Natural killer cell (primary cell): ENCODE measurements around the gene LLGL1. TPM values are rescaled to one million over a fixed set of nuclear protein-coding genes. Genes with fewer than 3 reads are reported as not detected.
A peak's percentile ranks its signal among the peaks of the same experiment; 100 is the strongest.

Experiments
- ATAC-seq, 3 donors: fragments of 150-1000 bp in 2 of 3; fragments of 200-7000 bp in 1 of 3; cut with Tn5 transposase; 1 replicate in 1 of 3; 2 replicates in 2 of 3; pipeline ENCODE4 v1.10.0; 2021; ENCODE audit warnings: mild to moderate bottlenecking in 2 of 3, moderate library complexity in 2 of 3
- DNase-seq, 2 donors: peaks; one replicate each; pipeline versions ENCODE4 v3.0.0 to v3.0.0-alpha.2; 2013 to 2021; ENCODE audit warnings: mixed read lengths in 1 of 2
- H3K27ac ChIP-seq: one replicate; pipeline ENCODE4 v1.5.1; 2013; ENCODE audit warnings: mild to moderate bottlenecking, low read length
- H3K27me3 ChIP-seq: one replicate; pipeline ENCODE4 v1.6.1; 2013; ENCODE audit warnings: low read length; ENCODE audit not compliant: control insufficient read depth, insufficient read depth
- H3K36me3 ChIP-seq: one replicate; pipeline ENCODE4 v1.6.1; 2013; ENCODE audit warnings: low read length; ENCODE audit not compliant: control insufficient read depth, insufficient read depth
- H3K4me1 ChIP-seq: one replicate; pipeline ENCODE4 v1.6.1; 2013; ENCODE audit warnings: low read length; ENCODE audit not compliant: control insufficient read depth, insufficient read depth
- H3K4me3 ChIP-seq: one replicate; pipeline ENCODE4 v1.5.1; 2013; ENCODE audit warnings: low read length
- H3K9me3 ChIP-seq: one replicate; pipeline ENCODE4 v1.6.1; 2013; ENCODE audit warnings: low read length; ENCODE audit not compliant: control insufficient read depth, insufficient read depth
- H3K27ac Mint-ChIP-seq, 2 donors: one replicate each; pipeline ENCODE4 v1.8.0; 2022; ENCODE audit warnings: mild to moderate bottlenecking in 2 of 2, mixed read lengths in 2 of 2, moderate library complexity in 1 of 2
- H3K27me3 Mint-ChIP-seq, 2 donors: one replicate each; pipeline ENCODE4 v1.8.0; 2022; ENCODE audit warnings: low read depth in 2 of 2, mixed read lengths in 2 of 2
- H3K36me3 Mint-ChIP-seq: one replicate; pipeline ENCODE4 v1.8.0; 2022; ENCODE audit warnings: mixed read lengths
- H3K4me1 Mint-ChIP-seq, 2 donors: one replicate each; pipeline ENCODE4 v1.8.0; 2022; ENCODE audit warnings: mixed read lengths in 2 of 2
- H3K4me3 Mint-ChIP-seq: one replicate; pipeline ENCODE4 v1.8.0; 2022; ENCODE audit warnings: mild to moderate bottlenecking, moderate library complexity, mixed read lengths
- H3K9me3 Mint-ChIP-seq, 2 donors: one replicate each; pipeline ENCODE4 v1.8.0; 2022; ENCODE audit warnings: mixed read lengths in 2 of 2
- CTCF ChIP-seq: fragments of 200-600 bp; IDR thresholded peaks from one replicate; pipeline ENCODE4 v1.8.0; 2022; ENCODE audit warnings: antibody characterized with exemption
- WGBS: methylation state at CpG from one replicate; pipeline ENCODE4 v1.1.7; 2013; ENCODE audit warnings: missing lambda C conversion rate; ENCODE audit not compliant: insufficient coverage; 5-methylcytosine and 5-hydroxymethylcytosine counted together
- intact Hi-C: fragments of 100-400 bp; cut with micrococcal nuclease; formaldehyde crosslinking; loops from one replicate; pipeline ENCODE4 v1.14.2; 2022
- total RNA-seq, 4 donors: library from RNA; stranded (reverse); fragments of 120-200 nt in 1 of 4; gene quantifications; one replicate each; pipeline versions ENCODE4 v1.2.3 to v1.2.4, GENCODE V29; 2013 to 2022

Gene LLGL1
- total RNA-seq, 3 donors from 2014 or later (not counting 1 experiment from before 2014, with no cell fraction given): 19.7 to 26.2 (median 25.8) TPM

GRCh38 chr17:18250708-18251107 is 25.3 kb downstream of the LLGL1 start:
- intact Hi-C loops: no loop called here

GRCh38 chr17:18251204-18251603 is 25.8 kb downstream of the LLGL1 start:
- no peaks in the 10 kb centered on the region for H3K9me3 Mint-ChIP-seq
- Histone ChIP-seq H3K36me3 (peaks cover 78% of the 10 kb centered on the region), H3K4me3 (no peak overlapping the region), H3K4me1 (peaks cover under 1% of the 10 kb centered on the region), H3K27me3 (no peaks in the 10 kb centered on the region), H3K9me3 (no peaks in the 10 kb centered on the region), H3K27ac (no peak overlapping the region)
- intact Hi-C loops: no loop called here
- DNase-seq: no peak
- H3K27ac Mint-ChIP-seq: no peak overlapping the region
- H3K36me3 Mint-ChIP-seq: peaks cover 6% of the 10 kb centered on the region
- no peak overlapping the region for H3K4me3 Mint-ChIP-seq
- WGBS: 97% methylated on average over 15 of the region's 15 CpGs
- no peaks in the 10 kb centered on the region for H3K27me3 Mint-ChIP-seq
- no peak for TF ChIP-seq CTCF
- ATAC-seq: no peak
- peaks cover 4 to 5% of the 10 kb centered on the region in 2 donors for H3K4me1 Mint-ChIP-seq

More at GRCh38 chr17:18250708-18251107, 25.3 kb downstream of the LLGL1 start:
- H3K36me3 ChIP-seq: peaks cover 81% of the 10 kb centered on the region
- H3K4me1 ChIP-seq: no peaks in the 10 kb centered on the region
- DNase-seq (no peak), ATAC-seq (no peak)
- H3K27me3 ChIP-seq: no peaks in the 10 kb centered on the region
- H3K27ac ChIP-seq: no peak overlapping the region
- Mint-ChIP-seq H3K36me3 (peaks cover 6% of the 10 kb centered on the region), H3K27me3 (no peaks in the 10 kb centered on the region), H3K9me3 (no peaks in the 10 kb centered on the region), H3K4me1 (peaks cover 4 to 5% of the 10 kb centered on the region in 2 donors), H3K4me3 (no peak overlapping the region), H3K27ac (peak overlapping the region in 1 of 2 donors; percentile 44)
- H3K9me3 ChIP-seq: no peaks in the 10 kb centered on the region
- no peak overlapping the region for H3K4me3 ChIP-seq
- TF ChIP-seq CTCF: no peak
- 98% methylated on average over 14 of the region's 14 CpGs for WGBS

- H3K36me3 ChIP-seq: peaks cover 71% of the 10 kb centered on the region
- H3K4me3 ChIP-seq: no peak overlapping the region
- Mint-ChIP-seq H3K4me1 (peaks cover 7 to 11% of the 10 kb centered on the region in 2 donors), H3K4me3 (no peak overlapping the region), H3K27ac (no peak overlapping the region), H3K27me3 (no peaks in the 10 kb centered on the region), H3K9me3 (no peaks in the 10 kb centered on the region), H3K36me3 (peaks cover 6% of the 10 kb centered on the region)
- DNase-seq (no peak), ATAC-seq (no peak)
- peaks cover 10% of the 10 kb centered on the region for H3K4me1 ChIP-seq
- H3K27ac ChIP-seq: no peak overlapping the region
- TF ChIP-seq CTCF: no peak
- intact Hi-C loops: no loop called here
- WGBS: 96% methylated on average over 5 of the region's 5 CpGs
- no peaks in the 10 kb centered on the region for H3K9me3 ChIP-seq
- no peaks in the 10 kb centered on the region for H3K27me3 ChIP-seq
These were observed 26.7 kb downstream of the LLGL1 start for GRCh38 chr17:18252160-18252559.

GRCh38 chr17:18253187-18253884 is 27.9 kb downstream of the LLGL1 start:
- Histone ChIP-seq H3K4me3 (no peak overlapping the region), H3K27me3 (no peaks in the 10 kb centered on the region), H3K27ac (no peak overlapping the region), H3K4me1 (peaks cover 19% of the 10 kb centered on the region), H3K36me3 (peaks cover 63% of the 10 kb centered on the region), H3K9me3 (no peaks in the 10 kb centered on the region)
- Mint-ChIP-seq H3K27me3 (no peaks in the 10 kb centered on the region), H3K4me1 (peaks cover 12 to 17% of the 10 kb centered on the region in 2 donors), H3K36me3 (peaks cover 1% of the 10 kb centered on the region), H3K9me3 (no peaks in the 10 kb centered on the region), H3K4me3 (no peak overlapping the region), H3K27ac (no peak overlapping the region)
- ATAC-seq: no peak
- 94% methylated on average over 16 of the region's 16 CpGs for WGBS
- intact Hi-C loops: no loop called here
- DNase-seq: no peak
- no peak for TF ChIP-seq CTCF
